HL-60 (cell line): ENCODE data around the gene KMT2E.

Experiments
- POLR2AphosphoS5 ChIP-seq: IDR thresholded peaks from 2 replicates; pipeline ENCODE4 v1.6.1; 2012; ENCODE audit warnings: low read depth
- SPI1 ChIP-seq: IDR thresholded peaks from 2 replicates; pipeline ENCODE4 v1.6.1; 2012; ENCODE audit warnings: low read depth, mild to moderate bottlenecking, borderline replicate concordance
- TF ChIP-seq, protein P1 (sequence below): IDR thresholded peaks from one replicate; pipeline ENCODE4 v1.5.1; 2011; ENCODE audit warnings: low read length, control low read depth, inconsistent platforms; ENCODE audit not compliant: insufficient read depth
- TF ChIP-seq, protein P2 (sequence below): IDR thresholded peaks from 2 replicates; pipeline ENCODE4 v1.6.1; 2012; ENCODE audit warnings: low read depth; ENCODE audit not compliant: insufficient replicate concordance

DNA sequence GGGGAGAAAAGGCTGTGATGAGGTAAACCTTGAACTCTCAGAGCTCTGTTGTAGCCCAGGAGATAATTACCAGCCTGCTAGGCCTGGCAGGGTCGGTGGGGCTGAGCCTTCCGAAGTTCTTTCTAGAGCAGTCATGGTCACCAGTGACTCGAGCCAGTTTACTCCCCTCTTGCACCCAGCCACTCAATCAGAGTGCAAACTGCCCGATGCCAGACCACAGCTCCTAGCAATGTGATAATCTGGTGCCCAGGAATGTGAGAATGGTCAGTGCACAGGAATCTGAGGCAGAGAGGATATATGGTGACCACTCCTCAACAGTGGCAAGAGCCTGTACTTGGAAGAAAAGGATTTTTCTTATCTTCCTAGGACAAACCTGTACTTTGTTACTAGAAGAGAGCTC is 46.4 kb upstream of the KMT2E start:
- TF ChIP-seq, protein P1, sequence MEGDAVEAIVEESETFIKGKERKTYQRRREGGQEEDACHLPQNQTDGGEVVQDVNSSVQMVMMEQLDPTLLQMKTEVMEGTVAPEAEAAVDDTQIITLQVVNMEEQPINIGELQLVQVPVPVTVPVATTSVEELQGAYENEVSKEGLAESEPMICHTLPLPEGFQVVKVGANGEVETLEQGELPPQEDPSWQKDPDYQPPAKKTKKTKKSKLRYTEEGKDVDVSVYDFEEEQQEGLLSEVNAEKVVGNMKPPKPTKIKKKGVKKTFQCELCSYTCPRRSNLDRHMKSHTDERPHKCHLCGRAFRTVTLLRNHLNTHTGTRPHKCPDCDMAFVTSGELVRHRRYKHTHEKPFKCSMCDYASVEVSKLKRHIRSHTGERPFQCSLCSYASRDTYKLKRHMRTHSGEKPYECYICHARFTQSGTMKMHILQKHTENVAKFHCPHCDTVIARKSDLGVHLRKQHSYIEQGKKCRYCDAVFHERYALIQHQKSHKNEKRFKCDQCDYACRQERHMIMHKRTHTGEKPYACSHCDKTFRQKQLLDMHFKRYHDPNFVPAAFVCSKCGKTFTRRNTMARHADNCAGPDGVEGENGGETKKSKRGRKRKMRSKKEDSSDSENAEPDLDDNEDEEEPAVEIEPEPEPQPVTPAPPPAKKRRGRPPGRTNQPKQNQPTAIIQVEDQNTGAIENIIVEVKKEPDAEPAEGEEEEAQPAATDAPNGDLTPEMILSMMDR, result no peak
- TF ChIP-seq, protein P2, sequence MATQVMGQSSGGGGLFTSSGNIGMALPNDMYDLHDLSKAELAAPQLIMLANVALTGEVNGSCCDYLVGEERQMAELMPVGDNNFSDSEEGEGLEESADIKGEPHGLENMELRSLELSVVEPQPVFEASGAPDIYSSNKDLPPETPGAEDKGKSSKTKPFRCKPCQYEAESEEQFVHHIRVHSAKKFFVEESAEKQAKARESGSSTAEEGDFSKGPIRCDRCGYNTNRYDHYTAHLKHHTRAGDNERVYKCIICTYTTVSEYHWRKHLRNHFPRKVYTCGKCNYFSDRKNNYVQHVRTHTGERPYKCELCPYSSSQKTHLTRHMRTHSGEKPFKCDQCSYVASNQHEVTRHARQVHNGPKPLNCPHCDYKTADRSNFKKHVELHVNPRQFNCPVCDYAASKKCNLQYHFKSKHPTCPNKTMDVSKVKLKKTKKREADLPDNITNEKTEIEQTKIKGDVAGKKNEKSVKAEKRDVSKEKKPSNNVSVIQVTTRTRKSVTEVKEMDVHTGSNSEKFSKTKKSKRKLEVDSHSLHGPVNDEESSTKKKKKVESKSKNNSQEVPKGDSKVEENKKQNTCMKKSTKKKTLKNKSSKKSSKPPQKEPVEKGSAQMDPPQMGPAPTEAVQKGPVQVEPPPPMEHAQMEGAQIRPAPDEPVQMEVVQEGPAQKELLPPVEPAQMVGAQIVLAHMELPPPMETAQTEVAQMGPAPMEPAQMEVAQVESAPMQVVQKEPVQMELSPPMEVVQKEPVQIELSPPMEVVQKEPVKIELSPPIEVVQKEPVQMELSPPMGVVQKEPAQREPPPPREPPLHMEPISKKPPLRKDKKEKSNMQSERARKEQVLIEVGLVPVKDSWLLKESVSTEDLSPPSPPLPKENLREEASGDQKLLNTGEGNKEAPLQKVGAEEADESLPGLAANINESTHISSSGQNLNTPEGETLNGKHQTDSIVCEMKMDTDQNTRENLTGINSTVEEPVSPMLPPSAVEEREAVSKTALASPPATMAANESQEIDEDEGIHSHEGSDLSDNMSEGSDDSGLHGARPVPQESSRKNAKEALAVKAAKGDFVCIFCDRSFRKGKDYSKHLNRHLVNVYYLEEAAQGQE, result no peak
- TF ChIP-seq POLR2AphosphoS5, result no peak
- TF ChIP-seq SPI1, result no peak
